DMS53 treated with DMSO at 0.1 percent for 48 hours (cell line): ENCODE measurements around the gene SKOR1.

Experiments used
- DNase-seq: peaks from one replicate; lab custom pipeline; 2025; ENCODE audit not compliant: unreplicated experiment; lab: John Stamatoyannopoulos, UW

Gene SKOR1

GRCh38 chr15:67816668-67817067 lies 8.6 kb upstream of the SKOR1 start:
- no peak for DNase-seq

- no peak for DNase-seq
These were observed 6.8 kb upstream of the SKOR1 start for GRCh38 chr15:67818464-67818863.

GRCh38 chr15:67819636-67820035 lies 5.7 kb upstream of the SKOR1 start:
- no peak for DNase-seq

- no peak for DNase-seq
These were observed 5.0 kb upstream of the SKOR1 start for GRCh38 chr15:67820122-67820991.

GRCh38 chr15:67820992-67821783 lies 4.1 kb upstream of the SKOR1 start:
- DNase-seq, result no peak

- DNase-seq, result no peak
These were observed 3.4 kb upstream of the SKOR1 start for GRCh38 chr15:67821784-67822440.

GRCh38 chr15:67822537-67823313 lies 2.6 kb upstream of the SKOR1 start:
- no peak for DNase-seq

- no peak for DNase-seq
These were observed 1.8 kb upstream of the SKOR1 start for GRCh38 chr15:67823314-67824196.

GRCh38 chr15:67824197-67824968 lies 926 bp upstream of the SKOR1 start:
- no peak for DNase-seq

GRCh38 chr15:67825881-67826716 lies 790 bp downstream of the SKOR1 start:
- no peak for DNase-seq

- DNase-seq, result no peak
These were observed 1.6 kb downstream of the SKOR1 start for GRCh38 chr15:67826717-67827561.

GRCh38 chr15:67827562-67828277 lies 2.4 kb downstream of the SKOR1 start:
- no peak for DNase-seq

GRCh38 chr15:67828278-67828968 lies 3.1 kb downstream of the SKOR1 start:
- DNase-seq, result no peak

GRCh38 chr15:67828969-67829646 lies 3.8 kb downstream of the SKOR1 start:
- no peak for DNase-seq

GRCh38 chr15:67829647-67830504 lies 4.6 kb downstream of the SKOR1 start:
- DNase-seq, result no peak
